DND-41 (cell line): ENCODE results near the gene LRRC25.

Source experiments
- ATAC-seq: fragments of 200-7000 bp; cut with Tn5 transposase; 3 replicates; pipeline ENCODE4 v1.9.1; 2021; ENCODE audit warnings: low read depth; ENCODE audit not compliant: insufficient read depth
- DNase-seq: peaks from one replicate; pipeline ENCODE4 v3.0.0-alpha.2; 2020
- H2AFZ ChIP-seq: 2 replicates; pipeline ENCODE4 v1.6.0; 2012; ENCODE audit warnings: low read depth, low read length
- H3K27ac ChIP-seq: 2 replicates; pipeline ENCODE4 v1.5.1; 2012; ENCODE audit warnings: low read length, inconsistent platforms
- H3K27me3 ChIP-seq: fragments of 200-600 bp; sonication (generic); 2 replicates; pipeline ENCODE4 v1.6.0; 2012; ENCODE audit warnings: low read length, mild to moderate bottlenecking, inconsistent platforms; ENCODE audit not compliant: insufficient read depth, poor library complexity
- H3K36me3 ChIP-seq: 2 replicates; pipeline ENCODE4 v1.5.1; 2012; ENCODE audit warnings: low read length, inconsistent platforms; ENCODE audit not compliant: insufficient read depth
- H3K4me1 ChIP-seq: 2 replicates; pipeline ENCODE4 v1.5.1; 2012; ENCODE audit warnings: mild to moderate bottlenecking, low read length; ENCODE audit not compliant: insufficient read depth
- H3K4me2 ChIP-seq: 2 replicates; pipeline ENCODE4 v1.6.0; 2012; ENCODE audit warnings: mild to moderate bottlenecking, moderate library complexity, low read length, inconsistent platforms; ENCODE audit not compliant: insufficient read depth
- H3K4me3 ChIP-seq, 2 experiments: fragments of 200-600 bp in 1 of 2; shearing (Covaris generic) in 1 of 2; 2 replicates each; pipeline ENCODE4 v1.5.1; 2012 to 2016; ENCODE audit warnings: inconsistent platforms in 2 of 2, low read length in 2 of 2, mild to moderate bottlenecking in 2 of 2, low read depth in 1 of 2, moderate library complexity in 1 of 2
- H3K79me2 ChIP-seq: 2 replicates; pipeline ENCODE4 v1.6.0; 2012; ENCODE audit warnings: low read length, inconsistent platforms; ENCODE audit not compliant: insufficient read depth
- H3K9ac ChIP-seq: 2 replicates; pipeline ENCODE4 v1.6.0; 2012; ENCODE audit warnings: low read depth, mild to moderate bottlenecking, inconsistent platforms, low read length, moderate library complexity
- H3K9me3 ChIP-seq: 2 replicates; pipeline ENCODE4 v1.5.1; 2012; ENCODE audit warnings: low read length, moderate library complexity, mild to moderate bottlenecking, inconsistent platforms; ENCODE audit not compliant: insufficient read depth, severe bottlenecking
- H4K20me1 ChIP-seq: 2 replicates; pipeline ENCODE4 v1.6.0; 2012; ENCODE audit warnings: low read length; ENCODE audit not compliant: insufficient read depth
- CTCF ChIP-seq: IDR thresholded peaks from 2 replicates; pipeline ENCODE4 v1.5.1; 2012; ENCODE audit warnings: borderline replicate concordance, low read length, moderate library complexity, mild to moderate bottlenecking; ENCODE audit not compliant: poor library complexity, severe bottlenecking; ENCODE audit errors: extremely low read depth
- EZH2 ChIP-seq: IDR thresholded peaks from 3 replicates; pipeline ENCODE4 v1.6.1; 2012; ENCODE audit warnings: borderline replicate concordance, low read depth, mild to moderate bottlenecking, moderate library complexity, low read length, inconsistent platforms; ENCODE audit not compliant: severe bottlenecking

The LRRC25 gene

GRCh38 chr19:18390065-18390907 lies 7.1 kb downstream of the LRRC25 start:
- H3K4me1 ChIP-seq, result peaks cover 15% of the 10 kb centered on the region
- H3K4me2 ChIP-seq, result no peak overlapping the region
- H3K36me3 ChIP-seq, result no peaks in the 10 kb centered on the region
- DNase-seq (no peak), ATAC-seq (no peak)
- H3K9me3 ChIP-seq, result no peaks in the 10 kb centered on the region
- H2AFZ ChIP-seq, result no peak overlapping the region
- H3K27me3 ChIP-seq, result peaks cover 11% of the 10 kb centered on the region
- H3K79me2 ChIP-seq, result no peaks in the 10 kb centered on the region
- H3K4me3 ChIP-seq, result no peak overlapping the region
- H3K27ac ChIP-seq, result no peak overlapping the region
- TF ChIP-seq CTCF (no peak), EZH2 (no peak)
- H3K9ac ChIP-seq, result no peak overlapping the region
- H4K20me1 ChIP-seq, result no peaks in the 10 kb centered on the region

- H4K20me1 ChIP-seq, result no peaks in the 10 kb centered on the region
- TF ChIP-seq EZH2, result no peak
- no peak for TF ChIP-seq CTCF
- no peak overlapping the region for H3K4me3 ChIP-seq
- no peak overlapping the region for H3K27ac ChIP-seq
- ATAC-seq, result no peak
- no peaks in the 10 kb centered on the region for H3K79me2 ChIP-seq
- H2AFZ ChIP-seq, result no peak overlapping the region
- peaks cover 15% of the 10 kb centered on the region for H3K4me1 ChIP-seq
- DNase-seq, result no peak
- H3K4me2 ChIP-seq, result no peak overlapping the region
- H3K9me3 ChIP-seq, result no peaks in the 10 kb centered on the region
- peaks cover 11% of the 10 kb centered on the region for H3K27me3 ChIP-seq
- H3K36me3 ChIP-seq, result no peaks in the 10 kb centered on the region
- no peak overlapping the region for H3K9ac ChIP-seq
Observed at GRCh38 chr19:18389726-18390064, 7.7 kb downstream of the LRRC25 start.

GRCh38 chr19:18388960-18389725 lies 8.3 kb downstream of the LRRC25 start:
- Histone ChIP-seq H4K20me1 (no peaks in the 10 kb centered on the region), H3K4me3 (peak overlapping the region in 1 of 2 experiments; percentile 59; a peak in 2 of 4 replicates), H3K27ac (no peak overlapping the region), H2AFZ (peak overlapping the region; percentile 57; the same call in 1 of the 2 replicates), H3K9ac (peak overlapping the region; percentile 50), H3K9me3 (no peaks in the 10 kb centered on the region), H3K79me2 (no peaks in the 10 kb centered on the region), H3K36me3 (no peaks in the 10 kb centered on the region), H3K4me2 (peak overlapping the region; percentile 92), H3K27me3 (peaks cover 11% of the 10 kb centered on the region), H3K4me1 (peaks cover 15% of the 10 kb centered on the region)
- ATAC-seq (no peak), DNase-seq (no peak)
- no peak for TF ChIP-seq EZH2
- TF ChIP-seq CTCF, result no peak
